BE2C (cell line): Measurements from ENCODE around the gene TMEM108.

Source experiments
- DNase-seq: peaks from one replicate; pipeline ENCODE4 v3.0.0-alpha.2; 2020
- H3K27me3 ChIP-seq: fragments of 250-450 bp; sonication (Bioruptor Pico); 2 replicates; pipeline ENCODE4 v1.5.1; 2020; ENCODE audit warnings: mild to moderate bottlenecking
- H3K36me3 ChIP-seq: fragments of 250-450 bp; sonication (Bioruptor Pico); 2 replicates; pipeline ENCODE4 v1.5.1; 2020; ENCODE audit warnings: mild to moderate bottlenecking
- H3K4me1 ChIP-seq: fragments of 250-450 bp; sonication (Bioruptor Pico); 2 replicates; pipeline ENCODE4 v1.5.1; 2020
- H3K4me3 ChIP-seq: 2 replicates; pipeline ENCODE4 v1.5.1; 2011; ENCODE audit warnings: low read depth, low read length
- H3K9me3 ChIP-seq: fragments of 250-450 bp; sonication (Bioruptor Pico); 2 replicates; pipeline ENCODE4 v1.5.1; 2020
- CTCF ChIP-seq: IDR thresholded peaks from 2 replicates; pipeline ENCODE4 v1.5.1; 2012; ENCODE audit warnings: mild to moderate bottlenecking, low read depth, low read length

The TMEM108 gene

DNA sequence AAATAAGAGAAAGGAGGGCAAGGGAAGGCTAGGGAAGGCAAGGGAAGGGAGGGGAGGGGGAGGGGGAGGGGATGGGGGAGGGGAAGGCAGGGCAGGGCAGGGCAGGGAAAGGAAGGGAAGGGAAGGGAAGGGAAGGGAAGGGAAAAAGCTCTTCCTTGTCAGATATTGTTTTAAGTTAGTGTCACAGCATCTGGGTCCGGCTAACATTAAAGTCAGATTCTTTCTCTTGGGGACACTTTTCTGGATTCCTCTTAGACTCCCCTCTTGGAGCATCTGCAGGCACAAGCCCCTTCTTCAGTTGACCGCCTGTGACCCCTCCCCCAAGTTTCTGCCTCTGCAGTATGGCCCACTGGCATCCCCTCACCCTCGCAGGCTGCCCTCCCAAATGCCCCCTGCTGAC, 387.7 kb downstream of the TMEM108 start:
- Histone ChIP-seq H3K27me3 (no peaks in the 10 kb centered on the region; the same call in 1 of the 2 replicates), H3K4me3 (no peak overlapping the region), H3K4me1 (peaks cover 4% of the 10 kb centered on the region; the same call in 1 of the 2 replicates), H3K9me3 (no peaks in the 10 kb centered on the region; the same call in 1 of the 2 replicates), H3K36me3 (no peaks in the 10 kb centered on the region)
- DNase-seq, result no peak
- TF ChIP-seq CTCF, result no peak

DNA sequence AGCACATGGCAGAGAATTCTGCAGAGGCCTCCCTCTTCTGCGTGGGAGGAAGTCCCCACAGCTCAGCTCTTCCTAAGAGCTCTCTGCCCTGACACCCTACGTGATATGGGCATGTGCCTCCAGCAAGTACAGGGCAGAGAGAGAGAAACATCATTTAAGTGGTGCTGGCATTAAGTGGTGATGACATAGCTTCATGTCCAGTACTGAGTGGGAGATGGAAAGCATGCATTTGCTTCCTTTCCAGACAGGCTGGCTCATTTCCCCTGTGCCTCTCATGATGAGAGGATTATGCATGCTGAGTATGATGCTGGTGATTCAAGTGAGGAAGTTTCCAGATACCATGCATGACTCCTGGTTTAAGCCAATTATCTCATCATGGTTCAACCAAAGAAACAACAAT, 388.5 kb downstream of the TMEM108 start:
- Histone ChIP-seq H3K27me3 (no peaks in the 10 kb centered on the region; the same call in 1 of the 2 replicates), H3K36me3 (no peaks in the 10 kb centered on the region), H3K4me1 (peaks cover 4% of the 10 kb centered on the region; the same call in 1 of the 2 replicates), H3K4me3 (no peak overlapping the region), H3K9me3 (no peaks in the 10 kb centered on the region; the same call in 1 of the 2 replicates)
- no peak for TF ChIP-seq CTCF
- no peak for DNase-seq

- DNase-seq, result no peak
- Histone ChIP-seq H3K4me3 (no peak overlapping the region), H3K9me3 (no peaks in the 10 kb centered on the region; the same call in 1 of the 2 replicates), H3K4me1 (no peaks in the 10 kb centered on the region), H3K27me3 (no peaks in the 10 kb centered on the region), H3K36me3 (no peaks in the 10 kb centered on the region)
- no peak for TF ChIP-seq CTCF
Measured at GRCh38 chr3:133428552-133428951, 390.4 kb downstream of the TMEM108 start.

DNA sequence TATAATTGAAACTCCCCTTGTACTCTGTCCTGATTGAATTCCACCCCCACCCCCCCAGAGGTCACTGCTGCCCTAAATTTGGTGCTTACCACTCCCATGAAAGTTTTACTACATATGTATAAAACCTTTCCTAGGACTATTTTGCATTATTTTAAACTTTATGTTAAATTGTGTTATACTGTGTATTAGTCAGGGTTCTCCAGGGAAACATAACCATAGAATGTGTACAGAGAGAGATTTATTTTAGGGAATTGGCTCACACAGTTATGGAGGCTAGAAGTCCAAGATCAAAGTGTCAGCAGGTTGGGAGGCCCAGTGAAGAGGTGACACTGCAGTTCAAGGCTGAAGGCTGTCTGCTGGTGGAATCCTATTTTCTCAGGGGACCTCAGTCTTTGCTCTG, 390.9 kb downstream of the TMEM108 start:
- Histone ChIP-seq H3K36me3 (no peaks in the 10 kb centered on the region), H3K4me1 (no peaks in the 10 kb centered on the region), H3K27me3 (no peaks in the 10 kb centered on the region), H3K9me3 (no peaks in the 10 kb centered on the region; the same call in 1 of the 2 replicates), H3K4me3 (no peak overlapping the region)
- no peak for DNase-seq
- no peak for TF ChIP-seq CTCF

DNA sequence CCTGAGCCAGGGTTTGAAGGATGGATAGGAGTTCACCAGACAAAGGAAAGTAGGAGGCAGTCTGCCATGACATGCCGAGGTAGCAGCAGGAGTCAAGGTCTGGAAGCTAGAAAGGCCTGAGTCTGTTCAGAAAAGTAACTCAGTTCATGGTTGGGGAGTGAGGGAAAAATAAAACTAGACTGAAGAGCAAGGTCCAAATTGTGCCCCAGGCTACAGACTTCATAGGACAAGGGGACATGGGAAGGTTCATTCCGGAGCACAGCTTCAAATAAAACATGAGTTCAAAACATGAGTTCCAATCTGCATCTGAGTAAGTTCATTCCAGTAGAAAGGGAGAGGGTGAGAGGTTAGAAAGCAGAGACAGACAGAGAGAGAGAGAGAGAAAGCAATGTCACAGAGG, 401.4 kb downstream of the TMEM108 start:
- DNase-seq, result no peak
- peaks cover 6% of the 10 kb centered on the region; the same call in 1 of the 2 replicates for H3K4me1 ChIP-seq
- H3K27me3 ChIP-seq, result no peaks in the 10 kb centered on the region
- no peaks in the 10 kb centered on the region for H3K36me3 ChIP-seq
- H3K9me3 ChIP-seq, result peaks cover 3% of the 10 kb centered on the region
- no peak overlapping the region for H3K4me3 ChIP-seq
- no peak for TF ChIP-seq CTCF

GRCh38 chr3:133440652-133441051, 402.5 kb downstream of the TMEM108 start:
- Histone ChIP-seq H3K36me3 (no peaks in the 10 kb centered on the region), H3K9me3 (peaks cover 3% of the 10 kb centered on the region), H3K4me3 (no peak overlapping the region), H3K27me3 (no peaks in the 10 kb centered on the region), H3K4me1 (peaks cover 6% of the 10 kb centered on the region; the same call in 1 of the 2 replicates)
- TF ChIP-seq CTCF, result no peak
- no peak for DNase-seq
